ENCODE data around the gene MSMP. TPM values are rescaled to one million over a fixed set of nuclear protein-coding genes. Genes with fewer than 3 reads are reported as not detected.

The MSMP gene
- total RNA-seq, 2 donors from 2014 or later: not detected

DNA sequence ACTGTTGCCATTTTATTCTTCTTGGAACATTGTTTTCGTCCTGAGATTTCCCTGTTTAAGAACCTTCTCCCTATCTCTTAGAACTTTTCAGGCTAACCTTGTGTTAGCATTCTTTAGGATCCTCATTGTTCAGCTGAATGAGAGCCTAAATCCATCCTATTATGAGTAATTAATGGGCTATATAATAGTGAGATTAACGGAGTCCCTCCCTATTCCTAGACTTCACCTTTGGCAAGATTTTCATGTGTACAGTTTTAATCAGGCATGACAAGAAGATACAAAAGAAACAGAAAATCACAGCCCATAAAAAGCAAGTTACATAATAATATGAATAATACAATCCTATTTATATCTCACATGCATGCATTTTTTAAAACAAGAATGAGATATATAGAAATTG, 9.1 kb upstream of the MSMP start:
- Mint-ChIP-seq H3K27ac (no peak overlapping the region), H3K27me3 (ENCODE audit: low read depth) (no peaks in the 10 kb centered on the region), H3K4me3 (no peak overlapping the region), H3K9me3 (no peaks in the 10 kb centered on the region), H3K4me1 (ENCODE audit: low read depth) (peaks cover 21% of the 10 kb centered on the region), H3K36me3 (ENCODE audit: insufficient read depth in 2 of 2) (peaks cover 0 to 9% of the 10 kb centered on the region in 2 donors)
- DNase-seq (no peak), ATAC-seq (replicated peaks in 1 of 2) (no peak)

DNA sequence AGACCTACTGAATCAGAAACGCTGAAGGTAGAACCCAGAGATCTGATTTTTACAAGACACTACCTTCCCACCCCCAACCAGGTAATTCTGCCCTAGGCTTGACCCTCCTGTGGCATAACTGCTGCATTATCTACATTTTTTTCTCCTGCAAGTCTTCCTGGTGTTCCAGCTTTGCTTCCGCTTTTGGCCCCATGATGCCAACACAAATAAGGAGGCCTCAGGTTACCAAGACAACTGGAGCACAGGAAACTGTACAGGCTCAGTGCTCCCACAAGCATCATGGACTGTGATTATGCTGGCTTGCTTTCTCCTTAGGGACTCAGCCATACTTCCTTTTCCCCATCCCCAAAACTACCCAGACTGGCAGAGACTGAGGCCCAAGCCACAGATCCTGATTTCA, 6.6 kb upstream of the MSMP start:
- H3K27ac Mint-ChIP-seq: no peak overlapping the region
- H3K4me3 Mint-ChIP-seq: no peak overlapping the region
- H3K36me3 Mint-ChIP-seq (ENCODE audit: insufficient read depth in 2 of 2): peaks cover 4 to 11% of the 10 kb centered on the region in 2 donors
- no peak for ATAC-seq (replicated peaks in 1 of 2)
- no peak for DNase-seq
- H3K4me1 Mint-ChIP-seq (ENCODE audit: low read depth): peaks cover 42% of the 10 kb centered on the region
- no peaks in the 10 kb centered on the region for H3K9me3 Mint-ChIP-seq
- no peaks in the 10 kb centered on the region for H3K27me3 Mint-ChIP-seq (ENCODE audit: low read depth)

DNA sequence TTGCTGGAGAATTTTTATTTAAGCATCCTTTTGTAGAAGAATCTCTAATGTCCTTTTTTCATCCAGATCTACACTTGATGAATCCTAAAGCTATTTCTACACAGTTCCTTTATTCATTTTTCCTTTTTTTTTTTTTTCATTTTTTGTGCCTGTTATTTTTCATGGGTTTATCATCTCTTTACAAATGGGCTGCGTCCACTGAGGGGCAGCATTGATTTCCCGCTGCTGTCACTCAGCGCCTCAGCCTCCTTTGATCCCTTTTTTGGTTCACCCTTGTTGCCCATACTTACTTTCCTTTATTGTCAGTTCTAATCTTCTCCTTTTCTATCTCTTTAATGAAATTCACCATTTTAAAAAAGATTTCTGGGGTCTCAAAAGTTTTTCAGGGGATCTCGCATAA, 5.7 kb upstream of the MSMP start:
- DNase-seq (no peak), ATAC-seq (replicated peaks in 1 of 2) (no peak)
- Mint-ChIP-seq H3K27me3 (ENCODE audit: low read depth) (no peaks in the 10 kb centered on the region), H3K36me3 (ENCODE audit: insufficient read depth in 2 of 2) (peaks cover 4 to 11% of the 10 kb centered on the region in 2 donors), H3K4me1 (ENCODE audit: low read depth) (peaks cover 42% of the 10 kb centered on the region), H3K27ac (peak overlapping the region; percentile 46), H3K4me3 (peak overlapping the region in 1 of 2 donors; percentile 10), H3K9me3 (no peaks in the 10 kb centered on the region)

DNA sequence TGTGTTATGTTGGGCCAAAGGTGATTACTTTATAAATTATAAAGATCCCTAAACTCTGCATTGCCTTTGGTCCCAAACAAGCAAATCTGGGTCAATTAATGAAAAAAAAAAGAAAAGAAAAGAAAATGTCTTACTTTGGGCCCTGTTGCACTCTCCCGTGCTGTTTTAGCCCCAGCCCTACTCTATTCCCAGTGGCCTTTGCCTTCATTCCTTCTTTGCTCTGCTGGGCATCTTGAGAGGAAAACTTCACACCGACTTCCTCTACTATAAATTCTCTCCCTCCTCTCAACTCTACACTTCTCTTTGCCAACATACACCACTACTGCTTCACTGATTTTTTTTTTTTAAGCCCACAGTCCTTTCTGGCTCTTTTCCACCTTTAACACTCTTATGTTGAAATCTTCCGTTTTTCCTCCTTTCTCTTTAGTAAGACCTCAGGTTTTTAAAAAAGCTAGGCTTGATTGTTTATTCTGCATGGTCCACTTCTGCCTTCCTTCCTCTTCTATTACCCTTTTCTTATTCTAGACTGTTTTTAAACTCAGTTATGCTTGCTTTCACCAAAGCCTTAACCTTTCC, 4.5 kb upstream of the MSMP start:
- Mint-ChIP-seq H3K36me3 (ENCODE audit: insufficient read depth in 2 of 2) (peaks cover 4 to 10% of the 10 kb centered on the region in 2 donors), H3K27ac (peak overlapping the region; percentile 6), H3K4me1 (ENCODE audit: low read depth) (peaks cover 42% of the 10 kb centered on the region), H3K9me3 (no peaks in the 10 kb centered on the region), H3K4me3 (peak overlapping the region; percentile 86 to 89), H3K27me3 (ENCODE audit: low read depth) (no peaks in the 10 kb centered on the region)
- DNase-seq (no peak), ATAC-seq (replicated peaks in 1 of 2) (no peak)

DNA sequence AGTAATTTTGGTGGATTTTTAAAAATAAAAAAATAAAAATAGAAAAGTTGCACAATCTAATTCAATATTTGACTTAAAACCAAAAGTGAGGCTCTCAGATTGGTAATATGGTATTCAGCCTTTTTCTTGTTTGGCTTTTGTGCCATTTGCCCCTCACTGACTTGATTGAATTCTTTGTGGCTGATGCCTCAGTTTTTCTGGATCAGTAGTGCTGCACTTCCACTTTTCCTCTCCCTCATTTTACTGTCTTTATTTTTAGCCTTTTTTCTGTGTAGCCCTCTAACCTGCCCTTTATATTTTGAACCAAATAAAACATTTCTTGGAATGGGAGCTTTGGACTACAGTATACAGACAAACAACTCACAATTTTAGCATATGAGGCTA, 3.8 kb upstream of the MSMP start:
- peaks cover 42% of the 10 kb centered on the region for H3K4me1 Mint-ChIP-seq (ENCODE audit: low read depth)
- no peak for ATAC-seq (replicated peaks in 1 of 2)
- H3K4me3 Mint-ChIP-seq: peak overlapping the region; percentile 86 to 89
- H3K36me3 Mint-ChIP-seq (ENCODE audit: insufficient read depth in 2 of 2): peaks cover 4 to 10% of the 10 kb centered on the region in 2 donors
- H3K9me3 Mint-ChIP-seq: no peaks in the 10 kb centered on the region
- peak overlapping the region; percentile 96 for H3K27ac Mint-ChIP-seq
- H3K27me3 Mint-ChIP-seq (ENCODE audit: low read depth): no peaks in the 10 kb centered on the region
- no peak for DNase-seq

DNA sequence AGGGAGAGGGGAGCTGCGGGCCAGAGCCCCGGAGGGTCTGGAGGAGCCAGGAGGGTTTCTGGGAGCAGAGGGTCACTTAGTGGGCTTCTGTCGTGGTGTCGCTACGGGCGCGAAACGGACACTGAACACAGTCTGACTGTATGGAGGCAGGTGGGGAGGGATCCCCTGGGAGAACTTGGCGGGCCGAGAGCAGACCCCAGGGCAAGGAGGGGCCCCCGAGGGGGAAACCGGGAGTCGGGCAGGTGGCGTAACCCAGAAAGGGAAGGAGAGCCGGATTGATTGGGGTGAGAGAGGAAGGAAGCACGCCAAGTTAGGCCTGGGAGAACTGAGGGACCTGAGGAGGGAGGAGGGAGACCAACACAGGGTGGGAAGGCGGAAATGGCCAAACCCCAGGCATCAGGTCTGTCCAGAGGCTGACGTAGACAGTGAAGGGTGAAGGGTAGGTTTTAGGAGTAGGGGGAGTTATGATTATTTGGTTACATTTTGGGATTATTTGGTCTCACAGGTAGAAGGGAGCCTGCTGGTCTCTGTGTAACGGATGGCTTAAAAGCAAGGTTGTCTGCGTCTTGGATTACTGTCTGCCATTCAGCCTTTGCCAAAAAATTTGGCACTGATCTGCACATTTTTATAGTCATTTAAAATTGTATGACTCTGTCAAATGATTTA, 3.3 kb upstream of the MSMP start:
- DNase-seq (peak in 1 of 2 donors; percentile 34), ATAC-seq (replicated peaks in 1 of 2) (peak; percentile 22 to 56)
- Mint-ChIP-seq H3K9me3 (no peaks in the 10 kb centered on the region), H3K36me3 (ENCODE audit: insufficient read depth in 2 of 2) (peaks cover 4 to 12% of the 10 kb centered on the region in 2 donors), H3K27me3 (ENCODE audit: low read depth) (no peaks in the 10 kb centered on the region), H3K27ac (peak overlapping the region; percentile 89), H3K4me1 (ENCODE audit: low read depth) (peaks cover 42% of the 10 kb centered on the region), H3K4me3 (peak overlapping the region; percentile 86 to 89)

DNA sequence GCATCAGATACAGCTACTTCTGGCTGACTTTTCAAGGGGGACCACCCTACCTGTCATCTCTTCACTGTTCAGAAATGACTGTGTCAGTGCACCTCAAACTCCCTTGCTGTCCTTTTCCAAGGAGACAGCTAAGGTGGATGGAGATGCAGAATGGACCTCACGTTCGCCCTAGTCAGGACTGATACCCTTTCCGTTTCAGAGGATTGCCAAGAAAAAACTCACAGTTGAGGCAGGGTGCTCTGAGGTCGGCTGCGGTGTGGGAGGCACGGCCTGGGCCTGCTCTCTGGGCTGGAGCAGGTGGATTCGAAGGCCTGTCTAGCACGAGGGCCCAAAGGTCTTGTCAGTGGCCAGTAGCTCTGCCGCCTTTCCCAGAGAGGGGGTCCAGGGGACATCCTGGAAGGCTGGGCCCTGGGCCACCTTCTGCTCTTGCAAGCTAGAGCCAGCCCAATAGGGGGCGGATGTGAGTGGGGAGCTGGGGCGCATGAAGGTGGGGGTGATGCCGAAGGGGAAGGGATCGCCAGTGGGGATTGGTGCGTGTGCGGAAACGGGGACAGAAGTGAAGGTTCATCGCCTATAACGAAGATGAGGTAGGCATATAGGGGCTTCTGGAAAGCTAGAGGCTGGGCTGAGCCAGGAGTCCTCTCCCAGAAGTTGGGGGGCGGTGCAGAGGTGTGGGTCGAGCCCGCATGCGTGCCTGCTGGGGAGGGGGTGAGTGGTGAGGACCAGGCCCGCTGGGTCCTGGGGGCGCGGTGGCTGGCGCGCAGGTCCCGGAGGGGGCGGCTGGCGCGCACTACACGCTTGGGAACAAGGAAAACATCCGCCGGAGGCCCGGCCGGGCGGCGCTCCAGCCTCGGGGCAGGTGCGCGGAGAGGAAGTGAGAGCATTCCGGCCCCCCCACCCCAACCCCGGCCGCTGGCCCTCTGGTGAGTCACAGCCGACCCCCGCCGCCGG, 2.5 kb upstream of the MSMP start:
- peak overlapping the region; percentile 48 for H3K27ac Mint-ChIP-seq
- H3K27me3 Mint-ChIP-seq (ENCODE audit: low read depth): no peaks in the 10 kb centered on the region
- H3K9me3 Mint-ChIP-seq: no peaks in the 10 kb centered on the region
- ATAC-seq (replicated peaks in 1 of 2) (peak; percentile 86), DNase-seq (peak; percentile 84 to 87)
- H3K4me1 Mint-ChIP-seq (ENCODE audit: low read depth): peaks cover 44% of the 10 kb centered on the region
- H3K36me3 Mint-ChIP-seq (ENCODE audit: insufficient read depth in 2 of 2): peaks cover 4 to 14% of the 10 kb centered on the region in 2 donors
- peak overlapping the region; percentile 86 to 89 for H3K4me3 Mint-ChIP-seq

DNA sequence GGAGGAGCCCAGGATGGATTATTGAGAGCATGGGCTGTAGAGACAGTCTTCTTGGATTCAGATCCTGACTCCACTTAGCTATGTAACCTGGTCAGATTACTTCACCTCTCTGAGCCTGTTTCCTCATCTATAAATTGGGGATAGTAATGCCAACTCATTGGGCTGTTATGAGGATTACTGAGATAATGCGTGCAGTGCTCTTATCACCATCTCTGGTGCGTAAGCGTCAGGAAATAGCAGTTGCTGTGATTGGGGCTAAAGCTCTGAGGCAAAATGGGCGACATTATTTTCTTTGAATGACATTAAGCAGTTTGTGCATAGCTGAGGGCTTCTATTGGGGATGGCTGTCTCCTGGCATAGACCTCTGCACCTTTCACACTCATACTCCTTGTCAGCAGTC, 995 bp upstream of the MSMP start:
- ATAC-seq (replicated peaks in 1 of 2) (no peak), DNase-seq (no peak)
- Mint-ChIP-seq H3K4me3 (no peak overlapping the region), H3K4me1 (ENCODE audit: low read depth) (peaks cover 53% of the 10 kb centered on the region), H3K9me3 (no peaks in the 10 kb centered on the region), H3K36me3 (ENCODE audit: insufficient read depth in 2 of 2) (peaks cover 4 to 10% of the 10 kb centered on the region in 2 donors), H3K27ac (no peak overlapping the region), H3K27me3 (ENCODE audit: low read depth) (no peaks in the 10 kb centered on the region)

DNA sequence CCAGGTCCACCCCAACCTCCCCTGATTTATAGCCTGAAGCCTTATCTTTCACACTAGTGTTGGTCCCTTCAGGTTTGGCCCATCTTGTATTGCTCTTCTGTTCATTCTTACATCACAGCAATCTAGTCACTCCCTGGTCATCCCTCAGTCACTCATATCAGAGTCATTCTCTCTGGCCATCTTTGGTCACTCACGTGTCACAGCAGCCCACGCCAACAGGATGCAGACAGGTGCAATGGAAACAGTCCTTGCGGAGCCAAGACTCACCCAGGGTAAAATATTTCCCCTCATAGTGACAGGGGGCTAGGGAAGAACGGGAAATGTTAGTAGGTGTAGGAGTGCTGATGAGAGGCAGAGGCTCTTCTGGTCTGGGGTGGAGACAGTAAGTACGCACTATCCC, 610 bp downstream of the MSMP start:
- DNase-seq (no peak), ATAC-seq (replicated peaks in 1 of 2) (no peak)
- H3K9me3 Mint-ChIP-seq: no peaks in the 10 kb centered on the region
- no peak overlapping the region for H3K4me3 Mint-ChIP-seq
- H3K27me3 Mint-ChIP-seq (ENCODE audit: low read depth): no peaks in the 10 kb centered on the region
- peaks cover 4 to 7% of the 10 kb centered on the region in 2 donors for H3K36me3 Mint-ChIP-seq (ENCODE audit: insufficient read depth in 2 of 2)
- peaks cover 41% of the 10 kb centered on the region for H3K4me1 Mint-ChIP-seq (ENCODE audit: low read depth)
- no peak overlapping the region for H3K27ac Mint-ChIP-seq

DNA sequence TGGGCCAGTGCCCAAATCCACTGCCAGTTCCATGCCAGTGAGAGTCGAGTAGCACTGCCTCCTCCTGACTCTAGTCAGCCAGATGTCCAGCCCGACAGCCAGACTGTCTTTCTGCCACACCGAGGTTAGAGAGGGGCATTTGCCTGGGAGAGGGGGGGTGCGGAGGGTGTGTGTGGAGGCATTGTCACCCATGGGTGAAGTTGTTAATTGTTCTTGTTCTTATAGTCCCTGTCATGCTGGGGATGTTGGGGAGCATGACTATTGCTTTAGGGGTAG, 3.9 kb downstream of the MSMP start:
- no peaks in the 10 kb centered on the region for H3K9me3 Mint-ChIP-seq
- H3K4me1 Mint-ChIP-seq (ENCODE audit: low read depth): peaks cover 46% of the 10 kb centered on the region
- ATAC-seq (replicated peaks in 1 of 2): no peak
- H3K36me3 Mint-ChIP-seq (ENCODE audit: insufficient read depth in 2 of 2): peaks cover 2 to 5% of the 10 kb centered on the region in 2 donors
- H3K4me3 Mint-ChIP-seq: peak overlapping the region; percentile 97
- peak overlapping the region; percentile 89 for H3K27ac Mint-ChIP-seq
- no peak for DNase-seq
- H3K27me3 Mint-ChIP-seq (ENCODE audit: low read depth): no peaks in the 10 kb centered on the region

DNA sequence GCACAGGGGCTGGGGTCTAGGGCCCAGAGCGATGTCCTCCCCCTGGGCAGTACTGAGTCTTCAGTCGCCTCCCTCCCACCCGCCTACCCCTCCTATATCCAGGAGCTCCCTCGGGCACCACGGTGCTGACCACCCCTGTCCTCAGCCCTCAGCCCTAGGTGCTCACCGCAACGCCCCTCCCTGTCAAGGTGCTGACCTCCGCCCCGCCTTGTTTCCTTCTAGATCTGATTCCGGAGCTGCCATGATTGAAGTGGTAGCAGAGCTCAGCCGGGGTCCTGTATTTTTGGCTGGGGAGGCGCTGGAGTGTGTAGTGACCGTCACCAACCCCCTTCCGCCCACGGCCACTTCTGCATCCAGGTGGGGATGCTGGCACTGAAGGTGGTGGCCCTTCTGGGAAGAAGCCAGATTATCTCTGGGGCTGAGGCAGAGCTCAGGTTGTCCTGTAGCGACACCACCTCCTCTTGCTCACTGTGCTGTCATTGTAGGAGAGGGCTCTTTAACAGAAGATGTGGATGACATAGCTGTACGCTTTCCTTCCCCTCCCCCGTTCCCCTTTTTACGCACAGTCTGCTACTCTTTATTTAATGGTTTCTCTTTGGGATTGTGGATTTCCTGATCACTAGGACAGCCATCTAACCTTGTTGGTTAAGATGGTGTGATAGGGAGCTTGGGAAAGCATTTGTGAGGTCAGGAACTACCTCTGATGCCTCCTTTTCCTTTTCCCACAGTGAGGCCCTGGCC, 4.4 kb downstream of the MSMP start:
- peak; percentile 62 for ATAC-seq (replicated peaks in 1 of 2)
- peak; percentile 62 to 63 for DNase-seq
- Mint-ChIP-seq H3K36me3 (ENCODE audit: insufficient read depth in 2 of 2) (peaks cover 2 to 5% of the 10 kb centered on the region in 2 donors), H3K9me3 (no peaks in the 10 kb centered on the region), H3K27ac (peak overlapping the region; percentile 89), H3K4me3 (peak overlapping the region; percentile 97), H3K27me3 (ENCODE audit: low read depth) (no peaks in the 10 kb centered on the region), H3K4me1 (ENCODE audit: low read depth) (peaks cover 49% of the 10 kb centered on the region)

DNA sequence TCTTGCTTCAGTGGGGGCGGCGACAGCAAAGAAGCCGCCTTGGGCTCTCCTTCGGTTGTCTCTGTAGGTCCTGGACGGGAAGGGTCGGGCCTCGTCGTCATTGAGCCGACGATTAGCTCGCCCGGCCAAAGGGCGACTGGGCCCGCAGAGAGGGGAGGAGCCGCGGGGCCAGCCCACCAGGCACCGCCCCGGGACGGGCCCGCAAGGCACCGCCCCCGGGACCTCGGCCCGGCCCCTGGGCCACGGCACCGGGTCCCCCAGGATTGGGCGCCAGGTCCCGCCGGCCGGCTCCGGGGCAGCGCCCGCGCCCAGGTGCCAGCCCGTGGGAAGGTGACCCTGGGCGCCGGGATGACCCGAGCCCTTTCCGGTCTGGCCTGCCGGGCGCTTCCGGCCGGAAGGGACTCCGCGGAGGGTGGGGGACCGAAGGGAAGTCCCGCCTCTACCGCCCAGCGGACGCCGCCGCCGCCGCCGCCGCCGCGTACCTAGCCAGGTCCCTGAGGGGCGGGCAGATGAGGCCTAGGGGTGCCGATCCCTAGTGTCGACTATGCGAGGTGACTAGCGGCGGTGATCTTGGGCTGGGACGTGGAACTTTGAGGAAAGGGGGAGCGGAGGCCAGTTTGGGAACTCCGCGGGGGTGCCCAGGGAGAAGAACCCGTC, 5.1 kb downstream of the MSMP start, which contains the start of the genes GBA2 and RGP1:
Gene GBA2, minus strand, starts transcription at position 371 of the 657 bp plus-strand sequence. CDS start 524 bp downstream, outside the sequence.
Gene RGP1, plus strand, starts transcription at position 430 of the 657 bp plus-strand sequence. CDS start 469 bp downstream, outside the sequence.
- Mint-ChIP-seq H3K4me1 (ENCODE audit: low read depth) (peaks cover 52% of the 10 kb centered on the region), H3K9me3 (no peaks in the 10 kb centered on the region), H3K27ac (peak within 1 kb of the TSS; percentile 89), H3K27me3 (ENCODE audit: low read depth) (no peaks in the 10 kb centered on the region), H3K4me3 (peak within 1 kb of the TSS; percentile 97), H3K36me3 (ENCODE audit: insufficient read depth in 2 of 2) (peaks cover 2 to 5% of the 10 kb centered on the region in 2 donors)
- ATAC-seq (replicated peaks in 1 of 2) (peak; percentile 90), DNase-seq (peak; percentile 83 to 89)
